HepG2 (cell line): ENCODE results near the gene STARD6. TPM values are rescaled to one million over a fixed set of nuclear protein-coding genes. Genes with fewer than 3 reads are reported as not detected.
A peak's percentile ranks its signal among the peaks of the same experiment; 100 is the strongest.

Experiments used
- ATAC-seq: fragments of 200-7000 bp; cut with Tn5 transposase; 3 replicates; pipeline ENCODE4 v1.9.1; 2020; ENCODE audit warnings: mild to moderate bottlenecking, moderate library complexity
- BruUV-seq: library from RNA; stranded (reverse); fragments of 400-500 nt; replicated peaks from 2 replicates; lab custom pipeline; 2021; lab: Mats Ljungman, UMichigan
- CTCF ChIA-PET: fragments of 300-600 bp; formaldehyde crosslinking; extraction: SDS; loops from one replicate; lab custom pipeline; 2021; ENCODE audit warnings: low total read pairs, inconsistent platforms, low intra/inter-chr PET ratio; lab: Yijun Ruan, JAX
- POLR2A ChIA-PET: fragments of 350-600 bp; sonication (Branson Sonifier 250); formaldehyde crosslinking; loops from one replicate; lab custom pipeline; 2020; ENCODE audit warnings: antibody characterized with exemption, inconsistent platforms; lab: Yijun Ruan, JAX
- DNase-seq: peaks from one replicate; pipeline ENCODE4 v3.0.0-alpha.2; 2015; ENCODE audit warnings: low spot score
- FAIRE-seq: peaks from 3 replicates; lab custom pipeline; 2011; peaks lifted over from hg19 to GRCh38; lab: Jason Lieb, UNC
- H2AFZ ChIP-seq: one replicate; pipeline ENCODE4 v1.6.1; 2011; ENCODE audit warnings: low read length, inconsistent platforms
- H3K27ac ChIP-seq: fragments of 300-600 bp; 3 replicates; pipeline ENCODE4 v1.8.0; 2011; ENCODE audit warnings: mixed run types, mild to moderate bottlenecking, mixed read lengths, low read length, inconsistent platforms; ENCODE audit not compliant: insufficient read depth; ENCODE audit errors: extremely low read length
- H3K27me3 ChIP-seq, 2 experiments: fragments of 200-600 bp in 1 of 2; 2 replicates in 1 of 2; 3 replicates in 1 of 2; pipeline versions ENCODE4 v1.6.0 to v1.8.0; 2011; ENCODE audit warnings: low read length in 2 of 2, mild to moderate bottlenecking in 2 of 2, moderate library complexity in 2 of 2, inconsistent platforms in 1 of 2; ENCODE audit not compliant: insufficient read depth in 2 of 2, control insufficient read depth in 1 of 2
- H3K36me3 ChIP-seq, 2 experiments: fragments of 200-600 bp in 1 of 2; replicated peaks in 1 of 2; 2 replicates in 1 of 2; 3 replicates in 1 of 2; pipeline versions ENCODE4 v1.5.1 to v1.8.0; 2011; ENCODE audit warnings: low read length in 2 of 2, inconsistent platforms in 1 of 2; ENCODE audit not compliant: insufficient read depth in 2 of 2, control insufficient read depth in 1 of 2
- H3K4me1 ChIP-seq: 2 replicates; pipeline ENCODE4 v1.5.1; 2012; ENCODE audit warnings: low read length, inconsistent platforms; ENCODE audit not compliant: insufficient read depth
- H3K4me2 ChIP-seq: 2 replicates; pipeline ENCODE4 v1.6.0; 2011; ENCODE audit warnings: low read depth, low read length, inconsistent platforms
- H3K4me3 ChIP-seq, 3 experiments: fragments of 200-600 bp in 1 of 3; sonication (generic), shearing (Covaris generic) in 1 of 3; replicated peaks in 1 of 3; 2 replicates each; pipeline ENCODE4 v1.5.1; 2011 to 2016; ENCODE audit warnings: low read length in 3 of 3, inconsistent platforms in 2 of 3, low read depth in 2 of 3, mild to moderate bottlenecking in 2 of 3, control low read depth in 1 of 3, mixed read lengths in 1 of 3; ENCODE audit not compliant: insufficient read depth in 1 of 3
- H3K79me2 ChIP-seq: one replicate; pipeline ENCODE4 v1.6.1; 2011; ENCODE audit warnings: low read length, inconsistent platforms; ENCODE audit not compliant: insufficient read depth
- H3K9ac ChIP-seq: 2 replicates; pipeline ENCODE4 v1.6.0; 2011; ENCODE audit warnings: mild to moderate bottlenecking, low read depth, low read length, inconsistent platforms; ENCODE audit not compliant: insufficient read depth
- H3K9me3 ChIP-seq: 2 replicates; pipeline ENCODE4 v1.5.1; 2012; ENCODE audit warnings: mild to moderate bottlenecking, low read length
- H4K20me1 ChIP-seq: 2 replicates; pipeline ENCODE4 v1.6.0; 2011; ENCODE audit warnings: inconsistent platforms, mild to moderate bottlenecking, low read length, moderate library complexity; ENCODE audit not compliant: insufficient read depth
- BRD4 ChIP-seq: sonication (generic); formaldehyde crosslinking; IDR thresholded peaks from 2 replicates; pipeline ENCODE4 v1.4.0; 2020; ENCODE audit warnings: missing genetic modification reagents
- HIVEP1 ChIP-seq: sonication (generic); formaldehyde crosslinking; IDR thresholded peaks from 2 replicates; pipeline ENCODE4 v1.4.0; 2020; ENCODE audit warnings: mild to moderate bottlenecking, missing genetic modification reagents
- MAFF ChIP-seq: IDR thresholded peaks from 2 replicates; pipeline ENCODE4 v1.6.1; 2011; ENCODE audit warnings: low read depth, low read length, improper control_type of control experiment
- MAFK ChIP-seq, 2 experiments: IDR thresholded peaks in 1 of 2; conservative IDR thresholded peaks in 1 of 2; 2 replicates each; pipeline ENCODE4 v1.6.1; 2011; ENCODE audit warnings: improper control_type of control experiment in 2 of 2, low read length in 2 of 2
- MYNN ChIP-seq: sonication (generic); formaldehyde crosslinking; IDR thresholded peaks from 2 replicates; pipeline ENCODE4 v1.4.0; 2020; ENCODE audit warnings: mild to moderate bottlenecking, low read depth, missing genetic modification reagents
- NFE2L2 ChIP-seq: fragments of 150-350 bp; IDR thresholded peaks from 2 replicates; pipeline ENCODE4 v1.6.1; 2014; ENCODE audit warnings: low read length
- SAFB2 ChIP-seq: sonication (generic); formaldehyde crosslinking; IDR thresholded peaks from 2 replicates; pipeline ENCODE4 v1.5.1; 2020; ENCODE audit warnings: missing genetic modification reagents, low read depth, mild to moderate bottlenecking, borderline replicate concordance
- TBX3 ChIP-seq: fragments of 450-650 bp; IDR thresholded peaks from 2 replicates; pipeline ENCODE4 v1.6.1; 2017; ENCODE audit warnings: antibody characterized with exemption, mild to moderate bottlenecking, inconsistent platforms, borderline replicate concordance
- ZNF354B ChIP-seq: sonication (generic); formaldehyde crosslinking; IDR thresholded peaks from 2 replicates; pipeline ENCODE4 v1.8.0; 2022; ENCODE audit warnings: mild to moderate bottlenecking, missing genetic modification reagents
- ZNF883 ChIP-seq: sonication (generic); formaldehyde crosslinking; IDR thresholded peaks from 2 replicates; pipeline ENCODE4 v1.5.1; 2020; ENCODE audit warnings: mild to moderate bottlenecking, missing genetic modification reagents; ENCODE audit errors: not compliant biosample characterization
- WGBS: methylation state at CpG from one replicate; pipeline ENCODE4 v1.1.6; 2017; ENCODE audit warnings: low lambda C conversion rate; 5-methylcytosine and 5-hydroxymethylcytosine counted together
- in situ Hi-C: cut with HindIII; loops from 2 replicates; pipeline ENCODE4 v1.10.0; 2017; ENCODE audit warnings: low pct_unique_long_range_greater_than_20kb; ENCODE audit not compliant: extremely low pct_ligation_motif_present
- intact Hi-C: fragments of 100-400 bp; cut with micrococcal nuclease; formaldehyde crosslinking; loops from one replicate; pipeline ENCODE4 v1.10.0; 2022; ENCODE audit not compliant: unreplicated experiment
- polyA plus RNA-seq, 8 experiments: library from polyadenylated mRNA; depleted of rRNA in 3 of 8; stranded (reverse) in 7 of 8; unstranded in 1 of 8; fragments of >200 nt; fragmentation: Illumina TruSeq in 4 of 8; extraction: Trizol in 4 of 8; gene quantifications; 2 replicates each; pipeline versions ENCODE4 v1.2.1 to v1.2.3, GENCODE V29; 2011 to 2016; ENCODE audit warnings: low read depth in 4 of 8, missing spikeins in 1 of 8, mixed read lengths in 1 of 8; ENCODE audit not compliant: insufficient read depth in 1 of 8
- total RNA-seq, 5 experiments: library from RNA; depleted of rRNA; stranded (reverse); fragments of >200 nt; fragmentation: Illumina TruSeq; extraction: Trizol; gene quantifications; 2 replicates each; pipeline ENCODE4 v1.2.3, GENCODE V29; 2016; ENCODE audit warnings: low read depth in 1 of 5
- TF ChIP-seq, protein P1 (sequence below): sonication (generic); formaldehyde crosslinking; IDR thresholded peaks from 2 replicates; pipeline ENCODE4 v1.4.0; 2020; ENCODE audit warnings: missing genetic modification reagents

Gene STARD6
- total and polyA plus RNA-seq, 2 of the 13 experiments (the other 11 are each of a cell fraction or from before 2014, with no cell fraction given) = not detected

DNA sequence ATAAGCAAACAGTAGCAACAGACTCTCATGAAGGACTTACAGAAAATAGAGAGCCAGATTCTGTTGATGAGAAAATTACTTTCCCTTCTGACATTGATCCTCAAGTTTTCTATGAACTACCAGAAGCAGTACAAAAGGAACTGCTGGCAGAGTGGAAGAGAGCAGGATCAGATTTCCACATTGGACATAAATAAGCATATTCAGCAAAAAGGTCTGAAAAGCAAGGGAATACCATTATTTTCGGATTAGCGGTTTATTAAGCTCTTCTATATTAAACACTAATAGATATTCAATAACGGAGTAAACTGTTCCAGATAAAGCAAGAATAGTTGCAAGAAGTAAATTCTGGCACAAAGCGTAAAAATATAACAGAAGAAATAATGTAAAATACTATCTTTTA is 63.4 kb downstream of the STARD6 start:
- no peak for TF ChIP-seq HIVEP1 (CRISPR knock-in tag)
- TF ChIP-seq MAFF = peak; percentile 64; the same call in 1 of the 2 replicates
- TF ChIP-seq MYNN (CRISPR knock-in tag) = no peak
- TF ChIP-seq TBX3 = no peak
- TF ChIP-seq MAFK (conservative IDR thresholded peaks at IDR 0.05 in 1 of 2, IDR thresholded peaks at IDR 0.05 in 1 of 2; ENCODE audit: low read length in 2 of 2) = peak; percentile 5 to 76; a peak in 2 of 4 replicates
- no peak for TF ChIP-seq BRD4
- TF ChIP-seq, all 625 proteins: peak for 2
- Histone ChIP-seq H3K27me3 (no peaks in the 10 kb centered on the region), H3K4me1 (no peaks in the 10 kb centered on the region), H3K9ac (no peak overlapping the region), H3K27ac (no peak overlapping the region), H3K9me3 (no peaks in the 10 kb centered on the region), H3K4me2 (no peak overlapping the region), H3K79me2 (no peaks in the 10 kb centered on the region), H4K20me1 (no peaks in the 10 kb centered on the region), H3K4me3 (no peak overlapping the region), H2AFZ (no peak overlapping the region), H3K36me3 (peaks cover 0 to 10% of the 10 kb centered on the region in 2 experiments; a peak in 1 of 5 replicates)
- FAIRE-seq = no peak
- BruUV-seq = no TSS peak
- in situ Hi-C loops = no loop called here
- DNase-seq = no peak
- POLR2A ChIA-PET = no interaction called here
- CTCF ChIA-PET = no interaction called here
- intact Hi-C loops = no loop called here
- no peak for ATAC-seq
- WGBS = 97% methylated on average over 4 of the region's 4 CpGs

DNA sequence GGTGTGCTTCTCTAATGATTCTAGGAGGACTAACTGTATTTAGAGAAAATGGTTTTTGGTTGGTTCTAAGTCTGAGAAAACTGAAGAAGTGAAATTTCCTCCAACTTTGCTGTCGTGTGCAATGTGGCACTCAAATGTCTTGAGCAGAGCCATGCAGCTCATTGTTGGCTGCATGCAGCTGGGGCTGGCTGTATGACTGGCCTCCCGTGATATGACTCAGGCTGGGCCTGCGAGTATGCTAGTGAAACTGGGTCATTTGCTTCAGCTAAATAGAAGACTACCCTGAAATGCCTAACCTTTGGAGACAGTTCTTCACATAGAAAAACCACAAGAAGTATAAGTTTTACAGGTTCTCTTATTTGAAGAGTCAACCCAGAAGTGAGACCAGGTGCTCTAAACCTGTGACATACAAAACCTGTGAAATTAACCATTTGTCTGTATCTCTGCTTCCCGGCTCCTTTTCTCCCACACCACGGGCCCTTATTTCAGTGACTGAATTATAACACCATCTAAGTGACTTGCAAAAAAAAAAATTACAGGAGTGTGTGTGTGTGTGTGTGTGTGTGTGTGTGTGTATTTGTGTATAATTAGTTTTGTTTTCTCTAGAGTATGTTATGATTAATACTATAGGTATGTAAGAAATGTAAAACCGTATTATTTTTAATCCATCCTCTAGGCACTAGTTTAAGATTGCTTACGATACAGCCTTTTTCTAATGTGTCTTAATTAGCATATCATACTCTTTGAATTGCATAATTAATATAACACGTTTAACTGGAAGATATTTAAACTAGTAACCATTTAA is 72.5 kb downstream of the STARD6 start:
- WGBS = 90% methylated on average over 8 of the region's 8 CpGs
- in situ Hi-C loops = no loop called here
- no peak for FAIRE-seq
- H3K36me3 ChIP-seq = peaks cover 3 to 27% of the 10 kb centered on the region in 2 experiments
- no peaks in the 10 kb centered on the region for H4K20me1 ChIP-seq
- no peak overlapping the region for H3K27ac ChIP-seq
- ATAC-seq = no peak
- H3K9me3 ChIP-seq = no peaks in the 10 kb centered on the region
- H3K9ac ChIP-seq = no peak overlapping the region
- CTCF ChIA-PET = no interaction called here
- H2AFZ ChIP-seq = no peak overlapping the region
- intact Hi-C loops = no loop called here
- POLR2A ChIA-PET = no interaction called here
- H3K27me3 ChIP-seq = no peaks in the 10 kb centered on the region
- DNase-seq = no peak
- peaks cover 4% of the 10 kb centered on the region for H3K4me1 ChIP-seq
- H3K79me2 ChIP-seq = no peaks in the 10 kb centered on the region
- no TSS peak for BruUV-seq
- no peak overlapping the region for H3K4me2 ChIP-seq
- no peak overlapping the region for H3K4me3 ChIP-seq
- no peak for TF ChIP-seq NFE2L2
- TF ChIP-seq ZNF354B (CRISPR knock-in tag) = no peak
- TF ChIP-seq SAFB2 = no peak
- no peak for TF ChIP-seq ZNF883
- TF ChIP-seq, protein P1, sequence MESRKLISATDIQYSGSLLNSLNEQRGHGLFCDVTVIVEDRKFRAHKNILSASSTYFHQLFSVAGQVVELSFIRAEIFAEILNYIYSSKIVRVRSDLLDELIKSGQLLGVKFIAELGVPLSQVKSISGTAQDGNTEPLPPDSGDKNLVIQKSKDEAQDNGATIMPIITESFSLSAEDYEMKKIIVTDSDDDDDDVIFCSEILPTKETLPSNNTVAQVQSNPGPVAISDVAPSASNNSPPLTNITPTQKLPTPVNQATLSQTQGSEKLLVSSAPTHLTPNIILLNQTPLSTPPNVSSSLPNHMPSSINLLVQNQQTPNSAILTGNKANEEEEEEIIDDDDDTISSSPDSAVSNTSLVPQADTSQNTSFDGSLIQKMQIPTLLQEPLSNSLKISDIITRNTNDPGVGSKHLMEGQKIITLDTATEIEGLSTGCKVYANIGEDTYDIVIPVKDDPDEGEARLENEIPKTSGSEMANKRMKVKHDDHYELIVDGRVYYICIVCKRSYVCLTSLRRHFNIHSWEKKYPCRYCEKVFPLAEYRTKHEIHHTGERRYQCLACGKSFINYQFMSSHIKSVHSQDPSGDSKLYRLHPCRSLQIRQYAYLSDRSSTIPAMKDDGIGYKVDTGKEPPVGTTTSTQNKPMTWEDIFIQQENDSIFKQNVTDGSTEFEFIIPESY (CRISPR knock-in tag) = no peak
